ENCODE measurements around the gene CNPY4. TPM values are rescaled to one million over a fixed set of nuclear protein-coding genes. Genes with fewer than 3 reads are reported as not detected.
"Not testable (repeated sequence)": the region's sequence is repeated elsewhere in the genome, so short reads cannot be mapped to it uniquely, and the experiment has no call there.

CNPY4 gene
- total and polyA plus RNA-seq, 4 donors, result 22.5 to 65.7 (median 31.6) TPM

DNA sequence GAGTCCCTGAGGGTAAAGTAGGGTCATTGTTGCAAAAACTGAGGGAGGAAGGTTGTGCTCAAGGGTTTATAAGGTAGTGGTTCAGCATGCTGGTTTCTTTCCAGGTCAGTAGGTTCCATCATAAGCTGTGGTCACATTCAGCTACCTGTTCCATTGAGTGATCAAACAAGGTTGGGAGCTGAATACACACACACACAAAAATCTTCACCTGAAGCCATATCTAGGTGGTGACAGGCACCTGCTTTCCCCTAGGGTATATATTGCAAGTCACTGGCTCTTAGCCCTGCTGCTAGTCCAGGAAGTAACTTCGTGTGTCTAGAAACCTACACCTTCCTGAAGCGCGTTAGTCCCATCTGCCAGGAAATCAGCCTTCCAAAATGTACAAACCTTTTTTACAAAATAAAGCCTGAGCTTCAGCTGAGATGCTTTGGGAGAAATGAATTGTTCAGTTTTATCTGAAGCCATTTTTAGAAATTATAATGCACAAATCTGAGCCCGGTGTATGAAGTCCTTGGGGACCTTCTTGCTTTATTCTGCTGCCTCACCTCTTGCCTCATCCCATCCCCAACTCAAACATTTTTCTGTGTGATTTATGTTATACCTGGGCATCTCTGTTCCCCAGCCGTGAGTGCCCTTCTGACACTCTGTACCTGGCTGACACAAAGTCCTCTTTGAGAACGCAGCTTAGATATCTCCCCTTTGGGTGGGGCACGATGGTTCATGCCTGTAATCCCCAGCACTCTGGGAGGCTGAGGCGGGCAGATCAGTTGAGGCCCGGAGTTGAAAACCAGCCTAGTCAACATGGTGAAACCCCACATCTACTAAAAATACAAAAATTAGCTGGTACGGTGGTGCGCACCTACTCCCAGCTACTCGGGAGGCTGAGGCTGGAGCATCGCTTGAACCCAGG is 18.7 kb downstream of the CNPY4 start:
- no peaks in the 10 kb centered on the region for H3K27me3 ChIP-seq (ENCODE audit: control insufficient read depth, insufficient read depth, low read length)
- no peaks in the 10 kb centered on the region for H3K4me1 ChIP-seq (ENCODE audit: control insufficient read depth, insufficient read depth, low read length)
- H3K9me3 ChIP-seq (ENCODE audit: control insufficient read depth, insufficient read depth, low read length), result no peaks in the 10 kb centered on the region
- H3K4me3 ChIP-seq (ENCODE audit: low read depth, low read length), result no peak overlapping the region
- DNase-seq (ENCODE audit: low read depth in 4 of 6, low spot score in 6 of 6), result no peak
- H3K27ac ChIP-seq (ENCODE audit: low read depth, low read length), result no peak overlapping the region
- no peaks in the 10 kb centered on the region for H3K36me3 ChIP-seq (ENCODE audit: control insufficient read depth, insufficient read depth, low read length)
- WGBS (ENCODE audit: insufficient coverage), result 87% methylated on average over 6 of the region's 13 CpGs

DNA sequence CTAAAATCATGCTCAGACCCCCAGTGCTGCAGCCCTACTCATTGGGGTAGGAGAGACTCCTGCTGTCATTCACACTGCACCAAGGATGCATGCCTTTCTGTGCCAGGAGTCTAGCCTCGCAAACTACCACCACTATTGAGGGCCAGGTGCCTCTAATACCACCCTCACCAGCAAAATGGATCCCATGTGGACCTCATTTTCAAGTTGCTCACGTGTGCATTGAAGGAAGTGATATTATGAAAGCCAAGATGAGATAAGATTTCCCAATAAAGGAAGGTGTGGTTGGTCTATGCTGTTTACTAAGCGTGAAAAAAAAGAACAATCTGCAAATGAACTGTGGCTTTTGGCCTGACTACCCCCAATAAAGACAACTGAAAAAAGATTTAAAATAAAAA is 22.1 kb downstream of the CNPY4 start:
- Histone ChIP-seq H3K9me3 (ENCODE audit: control insufficient read depth, insufficient read depth, low read length) (no peaks in the 10 kb centered on the region), H3K36me3 (ENCODE audit: control insufficient read depth, insufficient read depth, low read length) (no peaks in the 10 kb centered on the region), H3K27ac (ENCODE audit: low read depth, low read length) (no peak overlapping the region), H3K4me3 (ENCODE audit: low read depth, low read length) (no peak overlapping the region), H3K27me3 (ENCODE audit: control insufficient read depth, insufficient read depth, low read length) (no peaks in the 10 kb centered on the region), H3K4me1 (ENCODE audit: control insufficient read depth, insufficient read depth, low read length) (no peaks in the 10 kb centered on the region)
- WGBS (ENCODE audit: insufficient coverage), result no CpG with 5 or more reads among the region's 3 CpGs
- no peak for DNase-seq (ENCODE audit: low read depth in 4 of 6, low spot score in 6 of 6)

DNA sequence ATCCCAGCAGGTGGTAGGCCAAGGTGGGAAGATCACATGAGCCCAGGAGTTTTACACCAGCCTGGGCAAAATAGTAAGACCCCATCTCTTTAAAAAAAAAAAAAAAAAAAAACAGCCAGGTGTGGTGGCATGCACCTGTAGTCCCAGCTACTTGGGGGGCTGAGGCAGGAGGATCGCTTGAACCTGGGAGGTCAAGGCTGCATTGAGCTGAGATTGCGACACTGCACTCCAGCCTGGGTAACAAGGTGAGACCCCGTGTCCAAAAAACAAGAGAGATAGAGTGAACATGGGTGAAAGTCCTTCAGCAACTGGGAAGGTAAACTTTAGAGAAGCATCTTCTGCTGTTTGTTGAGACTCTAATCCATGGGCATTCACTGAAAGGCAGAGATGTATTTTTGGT is 23.0 kb downstream of the CNPY4 start:
- no peak overlapping the region for H3K4me3 ChIP-seq (ENCODE audit: low read depth, low read length)
- WGBS (ENCODE audit: insufficient coverage), result 91% methylated on average over 3 of the region's 3 CpGs
- no peak overlapping the region for H3K27ac ChIP-seq (ENCODE audit: low read depth, low read length)
- no peaks in the 10 kb centered on the region for H3K9me3 ChIP-seq (ENCODE audit: control insufficient read depth, insufficient read depth, low read length)
- no peaks in the 10 kb centered on the region for H3K36me3 ChIP-seq (ENCODE audit: control insufficient read depth, insufficient read depth, low read length)
- H3K27me3 ChIP-seq (ENCODE audit: control insufficient read depth, insufficient read depth, low read length), result no peaks in the 10 kb centered on the region
- DNase-seq (ENCODE audit: low read depth in 4 of 6, low spot score in 6 of 6), result no peak
- H3K4me1 ChIP-seq (ENCODE audit: control insufficient read depth, insufficient read depth, low read length), result no peaks in the 10 kb centered on the region

GRCh38 chr7:100146350-100146749 is 26.9 kb downstream of the CNPY4 start:
- no CpG with 5 or more reads among the region's 4 CpGs for WGBS (ENCODE audit: insufficient coverage)
- H3K27me3 ChIP-seq (ENCODE audit: control insufficient read depth, insufficient read depth, low read length), result not testable (repeated sequence)

GRCh38 chr7:100147278-100147677 is 27.8 kb downstream of the CNPY4 start:
- WGBS (ENCODE audit: insufficient coverage), result no CpG with 5 or more reads among the region's 2 CpGs
- Histone ChIP-seq H3K4me1 (ENCODE audit: control insufficient read depth, insufficient read depth, low read length) (peaks cover 20% of the 10 kb centered on the region), H3K27ac (ENCODE audit: low read depth, low read length) (no peak overlapping the region), H3K27me3 (ENCODE audit: control insufficient read depth, insufficient read depth, low read length) (no peaks in the 10 kb centered on the region), H3K9me3 (ENCODE audit: control insufficient read depth, insufficient read depth, low read length) (no peaks in the 10 kb centered on the region), H3K4me3 (ENCODE audit: low read depth, low read length) (no peak overlapping the region), H3K36me3 (ENCODE audit: control insufficient read depth, insufficient read depth, low read length) (peaks cover 5% of the 10 kb centered on the region)
- DNase-seq (ENCODE audit: low read depth in 4 of 6, low spot score in 6 of 6), result no peak

More at GRCh38 chr7:100146350-100146749, 26.9 kb downstream of the CNPY4 start:
- not testable (repeated sequence) for H3K9me3 ChIP-seq (ENCODE audit: control insufficient read depth, insufficient read depth, low read length); DNase-seq (ENCODE audit: low read depth in 4 of 6, low spot score in 6 of 6); H3K36me3 ChIP-seq (ENCODE audit: control insufficient read depth, insufficient read depth, low read length); H3K27ac ChIP-seq (ENCODE audit: low read depth, low read length); H3K4me3 ChIP-seq (ENCODE audit: low read depth, low read length)
- peaks cover 20% of the 10 kb centered on the region for H3K4me1 ChIP-seq (ENCODE audit: control insufficient read depth, insufficient read depth, low read length)

- peaks cover 20% of the 10 kb centered on the region for H3K4me1 ChIP-seq (ENCODE audit: control insufficient read depth, insufficient read depth, low read length)
- H3K27ac ChIP-seq (ENCODE audit: low read depth, low read length), result peak overlapping the region; percentile 80
- WGBS (ENCODE audit: insufficient coverage), result 18% methylated on average over 10 of the region's 14 CpGs
- H3K4me3 ChIP-seq (ENCODE audit: low read depth, low read length), result peak overlapping the region; percentile 97
- no peaks in the 10 kb centered on the region for H3K27me3 ChIP-seq (ENCODE audit: control insufficient read depth, insufficient read depth, low read length)
- no peaks in the 10 kb centered on the region for H3K9me3 ChIP-seq (ENCODE audit: control insufficient read depth, insufficient read depth, low read length)
- no peak for DNase-seq (ENCODE audit: low read depth in 4 of 6, low spot score in 6 of 6)
- peaks cover 8% of the 10 kb centered on the region for H3K36me3 ChIP-seq (ENCODE audit: control insufficient read depth, insufficient read depth, low read length)
These were observed 28.8 kb downstream of the CNPY4 start for GRCh38 chr7:100148225-100148558.

DNA sequence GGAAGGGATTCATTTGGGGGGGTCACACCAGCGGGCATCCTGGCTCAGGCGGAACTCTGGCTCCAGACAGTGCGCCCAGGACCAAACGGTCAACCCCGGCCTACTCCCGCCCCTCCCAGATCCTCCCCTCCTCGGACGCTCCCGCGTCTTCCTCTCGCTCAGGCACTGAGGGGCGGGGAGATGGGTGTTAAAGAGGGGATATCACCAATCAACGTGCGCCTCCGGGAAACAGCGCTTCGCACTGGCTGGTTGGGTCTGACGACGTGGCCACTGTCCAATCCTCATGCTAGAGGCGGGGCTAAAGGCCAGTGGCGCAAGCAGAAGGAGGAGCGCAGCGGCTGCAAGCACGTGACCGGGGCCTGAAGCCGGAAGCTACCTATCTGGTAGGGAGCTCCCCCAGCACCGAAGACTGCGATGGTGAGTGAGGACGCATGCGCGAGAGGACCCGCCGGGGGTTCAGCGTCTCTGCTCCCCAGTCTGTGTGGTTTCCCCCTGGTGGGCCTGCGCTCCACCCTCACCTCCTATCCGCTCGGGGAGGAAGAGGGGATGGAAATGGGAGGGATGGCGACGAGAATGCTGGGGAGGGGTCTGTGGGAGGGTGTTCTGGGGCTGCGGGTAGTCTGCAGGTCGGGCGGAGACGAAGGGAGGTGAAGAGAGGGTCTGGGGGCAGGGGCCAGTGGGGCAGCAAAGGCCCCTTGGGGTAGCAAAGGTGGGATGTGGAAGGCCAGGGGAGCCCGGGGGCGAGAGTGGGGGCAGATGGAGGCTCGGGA is 29.3 kb downstream of the CNPY4 start, which contains the start of gene LAMTOR4:
Gene LAMTOR4, plus strand, starts transcription at position 360 of the 770 bp plus-strand sequence. Its CDS starts 55 bp downstream, at position 415.
- Histone ChIP-seq H3K4me1 (ENCODE audit: control insufficient read depth, insufficient read depth, low read length) (peaks cover 20% of the 10 kb centered on the region), H3K4me3 (ENCODE audit: low read depth, low read length) (peak within 1 kb of the TSS; percentile 97), H3K27me3 (ENCODE audit: control insufficient read depth, insufficient read depth, low read length) (no peaks in the 10 kb centered on the region), H3K36me3 (ENCODE audit: control insufficient read depth, insufficient read depth, low read length) (peaks cover 13% of the 10 kb centered on the region), H3K9me3 (ENCODE audit: control insufficient read depth, insufficient read depth, low read length) (no peaks in the 10 kb centered on the region), H3K27ac (ENCODE audit: low read depth, low read length) (peak within 1 kb of the TSS; percentile 80)
- 0% methylated on average over 40 of the region's 46 CpGs for WGBS (ENCODE audit: insufficient coverage)
- peak; percentile 92 to 100 (median 98) for DNase-seq (ENCODE audit: low read depth in 4 of 6, low spot score in 6 of 6)

- Histone ChIP-seq H3K27ac (ENCODE audit: low read depth, low read length) (no peak overlapping the region), H3K4me3 (ENCODE audit: low read depth, low read length) (no peak overlapping the region), H3K36me3 (ENCODE audit: control insufficient read depth, insufficient read depth, low read length) (peaks cover 46% of the 10 kb centered on the region), H3K4me1 (ENCODE audit: control insufficient read depth, insufficient read depth, low read length) (peaks cover 33% of the 10 kb centered on the region), H3K9me3 (ENCODE audit: control insufficient read depth, insufficient read depth, low read length) (no peaks in the 10 kb centered on the region), H3K27me3 (ENCODE audit: control insufficient read depth, insufficient read depth, low read length) (no peaks in the 10 kb centered on the region)
- no peak for DNase-seq (ENCODE audit: low read depth in 4 of 6, low spot score in 6 of 6)
These were observed 33.0 kb downstream of the CNPY4 start for GRCh38 chr7:100152404-100152803.

GRCh38 chr7:100152937-100153666 is 33.7 kb downstream of the CNPY4 start:
- Histone ChIP-seq H3K36me3 (ENCODE audit: control insufficient read depth, insufficient read depth, low read length) (peaks cover 47% of the 10 kb centered on the region), H3K4me3 (ENCODE audit: low read depth, low read length) (no peak overlapping the region), H3K27me3 (ENCODE audit: control insufficient read depth, insufficient read depth, low read length) (no peaks in the 10 kb centered on the region), H3K9me3 (ENCODE audit: control insufficient read depth, insufficient read depth, low read length) (no peaks in the 10 kb centered on the region), H3K27ac (ENCODE audit: low read depth, low read length) (no peak overlapping the region), H3K4me1 (ENCODE audit: control insufficient read depth, insufficient read depth, low read length) (peaks cover 35% of the 10 kb centered on the region)
- WGBS (ENCODE audit: insufficient coverage), result 85% methylated on average over 15 of the region's 18 CpGs
- DNase-seq (ENCODE audit: low read depth in 4 of 6, low spot score in 6 of 6), result no peak
